Calu3 (cell line): ENCODE measurements around the gene DLGAP1. TPM values are rescaled to one million over a fixed set of nuclear protein-coding genes. Genes with fewer than 3 reads are reported as not detected.

Experiments used
- BruUV-seq: library from RNA; stranded (reverse); fragments of 400-500 nt; replicated peaks from 2 replicates; lab custom pipeline; 2021; lab: Mats Ljungman, UMichigan
- CTCF ChIA-PET: fragments of 300-600 bp; sonication (Branson Sonifier 250); formaldehyde crosslinking; loops from one replicate; lab custom pipeline; 2022; ENCODE audit warnings: antibody characterized with exemption; lab: Charles Lee
- DNase-seq: peaks from one replicate; pipeline ENCODE4 v3.0.0; 2022
- H3K27ac Mint-ChIP-seq: one replicate; pipeline ENCODE4 v1.8.0; 2022; ENCODE audit warnings: mixed read lengths; ENCODE audit not compliant: unreplicated experiment
- H3K27me3 Mint-ChIP-seq: one replicate; pipeline ENCODE4 v1.8.0; 2022; ENCODE audit warnings: mixed read lengths; ENCODE audit not compliant: unreplicated experiment
- H3K36me3 Mint-ChIP-seq: one replicate; pipeline ENCODE4 v1.8.0; 2022; ENCODE audit warnings: mild to moderate bottlenecking, moderate library complexity, mixed read lengths; ENCODE audit not compliant: insufficient read depth, unreplicated experiment
- H3K4me1 Mint-ChIP-seq: one replicate; pipeline ENCODE4 v1.8.0; 2022; ENCODE audit warnings: mild to moderate bottlenecking, low read depth, mixed read lengths; ENCODE audit not compliant: unreplicated experiment
- H3K4me3 Mint-ChIP-seq: one replicate; pipeline ENCODE4 v1.8.0; 2022; ENCODE audit warnings: mild to moderate bottlenecking, low read depth, moderate library complexity, mixed read lengths; ENCODE audit not compliant: unreplicated experiment
- H3K9me3 Mint-ChIP-seq: one replicate; pipeline ENCODE4 v1.8.0; 2022; ENCODE audit warnings: low read depth, mixed read lengths; ENCODE audit not compliant: unreplicated experiment
- intact Hi-C: fragments of 100-400 bp; cut with micrococcal nuclease; formaldehyde crosslinking; loops from one replicate; pipeline ENCODE4 v1.10.0; 2022; ENCODE audit not compliant: unreplicated experiment
- total RNA-seq: library from RNA; stranded (reverse); gene quantifications from 2 replicates; pipeline ENCODE4 v1.2.3, GENCODE V29; 2022
- TF ChIP-seq, protein P1 (sequence below): fragments of 200-600 bp; IDR thresholded peaks from one replicate; pipeline ENCODE4 v1.8.0; 2022; ENCODE audit warnings: antibody characterized with exemption; ENCODE audit not compliant: unreplicated experiment

Gene DLGAP1
- total RNA-seq, 1 experiment from 2014 or later, result 9.0 TPM

DNA sequence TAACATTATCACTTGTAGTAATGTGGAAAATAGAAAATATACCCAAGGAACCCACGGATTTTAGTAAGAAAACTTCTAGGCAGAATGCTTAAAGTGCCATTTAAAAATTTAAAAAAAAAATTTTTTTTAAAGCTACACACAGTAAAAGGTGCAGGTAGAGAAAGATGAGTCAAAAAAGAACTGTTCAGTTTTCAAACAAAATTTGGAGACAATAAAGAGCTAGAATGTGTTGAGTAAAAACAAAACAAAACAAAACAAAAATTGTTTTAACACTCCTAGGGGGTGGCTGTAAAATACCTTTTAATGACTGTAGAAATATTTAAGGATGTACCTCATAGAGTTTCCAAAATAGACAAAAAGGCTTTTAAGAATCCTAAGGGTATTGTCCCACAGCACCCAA is 793.1 kb downstream of the DLGAP1 start:
- Mint-ChIP-seq H3K9me3 (no peaks in the 10 kb centered on the region), H3K4me1 (peaks cover 43% of the 10 kb centered on the region), H3K27ac (no peak overlapping the region), H3K4me3 (no peak overlapping the region), H3K36me3 (peaks cover 17% of the 10 kb centered on the region), H3K27me3 (no peaks in the 10 kb centered on the region)
- TF ChIP-seq, protein P1, sequence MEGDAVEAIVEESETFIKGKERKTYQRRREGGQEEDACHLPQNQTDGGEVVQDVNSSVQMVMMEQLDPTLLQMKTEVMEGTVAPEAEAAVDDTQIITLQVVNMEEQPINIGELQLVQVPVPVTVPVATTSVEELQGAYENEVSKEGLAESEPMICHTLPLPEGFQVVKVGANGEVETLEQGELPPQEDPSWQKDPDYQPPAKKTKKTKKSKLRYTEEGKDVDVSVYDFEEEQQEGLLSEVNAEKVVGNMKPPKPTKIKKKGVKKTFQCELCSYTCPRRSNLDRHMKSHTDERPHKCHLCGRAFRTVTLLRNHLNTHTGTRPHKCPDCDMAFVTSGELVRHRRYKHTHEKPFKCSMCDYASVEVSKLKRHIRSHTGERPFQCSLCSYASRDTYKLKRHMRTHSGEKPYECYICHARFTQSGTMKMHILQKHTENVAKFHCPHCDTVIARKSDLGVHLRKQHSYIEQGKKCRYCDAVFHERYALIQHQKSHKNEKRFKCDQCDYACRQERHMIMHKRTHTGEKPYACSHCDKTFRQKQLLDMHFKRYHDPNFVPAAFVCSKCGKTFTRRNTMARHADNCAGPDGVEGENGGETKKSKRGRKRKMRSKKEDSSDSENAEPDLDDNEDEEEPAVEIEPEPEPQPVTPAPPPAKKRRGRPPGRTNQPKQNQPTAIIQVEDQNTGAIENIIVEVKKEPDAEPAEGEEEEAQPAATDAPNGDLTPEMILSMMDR, result no peak
- intact Hi-C loops, result no loop called here
- no TSS peak for BruUV-seq
- no peak for DNase-seq
- CTCF ChIA-PET, result interaction anchor here (0.6 to 0.7 kb wide), 3 partner anchors 9 to 599 kb away, joined by 3 to 11 read pairs (median 3); no protein-coding TSS in a partner anchor

DNA sequence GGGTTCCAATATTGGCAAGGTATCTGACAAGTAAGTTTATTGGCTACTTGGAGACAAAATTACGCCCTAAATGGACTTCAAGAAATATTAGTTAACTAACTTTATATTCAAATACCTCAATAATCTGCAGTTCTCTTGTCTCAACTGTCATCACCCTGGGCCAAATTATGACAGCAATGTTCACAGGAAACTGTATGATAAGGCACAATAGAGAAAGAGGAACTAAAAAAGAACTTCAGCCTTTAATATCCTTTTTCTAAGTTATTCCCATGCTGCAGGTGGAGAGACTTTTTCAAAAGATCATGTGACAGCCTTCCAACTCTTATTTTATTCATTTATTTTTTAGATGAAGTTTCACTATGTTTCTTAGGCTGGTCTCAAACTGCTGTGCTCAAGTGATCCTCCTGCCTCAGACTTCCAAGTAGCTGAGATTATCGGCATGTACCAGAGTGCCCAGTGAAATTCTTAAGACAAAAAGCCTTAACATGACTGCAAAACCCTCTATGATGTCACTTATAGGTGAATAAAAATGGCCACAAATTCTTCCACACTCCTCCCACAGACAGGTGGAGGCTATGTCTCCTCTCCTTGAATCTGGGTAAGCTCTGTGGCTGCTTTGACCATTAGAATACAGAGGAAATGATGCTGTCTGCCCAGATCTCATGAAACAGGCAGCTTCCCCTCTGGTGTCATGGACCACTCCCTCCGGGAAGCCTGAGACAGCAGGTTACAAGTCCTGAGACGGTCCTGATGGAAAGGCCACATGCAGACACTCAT is 794.2 kb downstream of the DLGAP1 start:
- CTCF ChIA-PET, result interaction anchor here (0.6 kb wide), 1 partner anchor 598 kb away, joined by 11 read pairs; no protein-coding TSS in a partner anchor
- no peak for DNase-seq
- TF ChIP-seq, protein P1, result no peak
- H3K4me3 Mint-ChIP-seq, result no peak overlapping the region
- no TSS peak for BruUV-seq
- H3K36me3 Mint-ChIP-seq, result peaks cover 15% of the 10 kb centered on the region
- no peak overlapping the region for H3K27ac Mint-ChIP-seq
- intact Hi-C loops, result no loop called here
- H3K4me1 Mint-ChIP-seq, result peaks cover 46% of the 10 kb centered on the region
- no peaks in the 10 kb centered on the region for H3K9me3 Mint-ChIP-seq
- no peaks in the 10 kb centered on the region for H3K27me3 Mint-ChIP-seq

DNA sequence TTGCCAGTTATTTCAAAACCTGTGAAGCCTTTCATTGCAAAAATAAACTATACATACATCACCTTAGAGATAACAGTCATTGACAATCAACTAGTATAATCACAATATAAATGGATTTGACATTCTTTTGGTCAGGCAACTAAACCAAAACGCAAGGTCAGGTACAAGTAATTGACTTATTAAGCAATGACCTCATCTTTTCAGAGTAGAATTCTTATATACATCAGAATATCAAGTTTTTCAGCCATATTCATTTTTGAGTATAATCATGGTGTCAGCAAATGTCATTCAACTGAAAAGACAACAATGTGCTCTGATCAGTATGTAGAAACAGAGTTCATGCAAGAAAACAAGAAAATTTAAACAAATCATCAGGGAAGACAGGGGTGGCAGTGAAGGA is 796.6 kb downstream of the DLGAP1 start:
- H3K36me3 Mint-ChIP-seq, result peaks cover 19% of the 10 kb centered on the region
- H3K9me3 Mint-ChIP-seq, result no peaks in the 10 kb centered on the region
- intact Hi-C loops, result no loop called here
- TF ChIP-seq, protein P1, result no peak
- no peaks in the 10 kb centered on the region for H3K27me3 Mint-ChIP-seq
- no peak overlapping the region for H3K27ac Mint-ChIP-seq
- CTCF ChIA-PET, result no interaction called here
- H3K4me1 Mint-ChIP-seq, result peaks cover 47% of the 10 kb centered on the region
- DNase-seq, result no peak
- BruUV-seq, result no TSS peak
- H3K4me3 Mint-ChIP-seq, result no peak overlapping the region

DNA sequence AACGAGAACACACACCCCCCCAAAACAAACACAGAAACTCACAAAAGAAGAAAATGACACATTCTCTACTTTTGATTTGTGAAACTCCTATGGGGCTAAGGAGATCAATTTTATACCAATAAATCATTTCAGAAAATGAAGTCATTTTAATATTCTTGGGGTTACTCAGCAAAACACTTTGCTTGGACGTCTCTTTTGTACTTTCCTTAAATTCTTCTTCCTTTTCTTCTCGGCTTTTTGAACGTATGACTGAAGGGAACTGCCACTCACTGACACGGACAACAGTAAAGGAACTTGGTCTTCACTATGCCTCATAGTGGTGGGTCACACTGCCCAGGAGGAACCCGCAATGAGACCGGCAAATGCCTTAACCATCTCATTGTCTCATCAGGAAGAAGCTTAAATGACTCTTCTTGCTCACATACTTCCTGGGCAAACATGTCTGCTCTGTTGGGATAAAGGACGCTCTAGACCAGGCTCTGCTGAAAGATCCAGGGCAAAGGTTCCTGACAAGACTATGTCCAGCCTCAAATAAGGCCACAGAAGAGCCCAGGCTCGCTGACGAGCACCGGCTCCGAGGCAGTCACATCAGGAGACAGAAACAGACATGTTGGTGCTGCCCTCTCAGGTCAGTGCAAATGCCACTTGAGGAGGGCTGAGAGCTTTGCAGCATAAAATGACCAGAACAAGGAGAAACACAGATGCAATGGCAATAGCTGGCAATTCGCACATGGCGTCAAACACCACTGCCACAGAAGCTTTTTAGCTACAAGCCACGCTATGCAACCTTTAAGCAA is 799.7 kb downstream of the DLGAP1 start:
- H3K4me1 Mint-ChIP-seq, result peaks cover 56% of the 10 kb centered on the region
- intact Hi-C loops, result no loop called here
- H3K9me3 Mint-ChIP-seq, result no peaks in the 10 kb centered on the region
- peaks cover 12% of the 10 kb centered on the region for H3K27me3 Mint-ChIP-seq
- no TSS peak for BruUV-seq
- TF ChIP-seq, protein P1, result no peak
- peak overlapping the region; percentile 20 for H3K4me3 Mint-ChIP-seq
- H3K36me3 Mint-ChIP-seq, result peaks cover 32% of the 10 kb centered on the region
- CTCF ChIA-PET, result interaction anchor here (0.7 to 1.7 kb wide), 4 partner anchors 10 to 214 kb away, joined by 4 to 15 read pairs (median 4); no protein-coding TSS in a partner anchor
- DNase-seq, result peak; percentile 29
- H3K27ac Mint-ChIP-seq, result peak overlapping the region; percentile 100
